K562 (cell line): ENCODE measurements around the gene RSAD1. TPM values are rescaled to one million over a fixed set of nuclear protein-coding genes. Genes with fewer than 3 reads are reported as not detected.

ENCODE experiments used
- BDP1 ChIP-seq: IDR thresholded peaks from 3 replicates; pipeline ENCODE4 v1.6.1; 2011; ENCODE audit not compliant: insufficient read length, insufficient read depth
- CTCF ChIP-seq, 3 experiments: IDR thresholded peaks in 2 of 3; conservative IDR thresholded peaks in 1 of 3; 2 replicates each; pipeline ENCODE4 v1.5.1; 2011 to 2012; ENCODE audit warnings: low read length in 3 of 3, mild to moderate bottlenecking in 3 of 3, control low read depth in 2 of 3, improper control_type of control experiment in 1 of 3, inconsistent platforms in 1 of 3, low read depth in 1 of 3, mixed read lengths in 1 of 3, moderate library complexity in 1 of 3; ENCODE audit not compliant: insufficient read depth in 2 of 3
- CTCFL ChIP-seq: IDR thresholded peaks from 2 replicates; pipeline ENCODE4 v1.6.1; 2011; ENCODE audit warnings: borderline replicate concordance, low read depth, mild to moderate bottlenecking, moderate library complexity, low read length; ENCODE audit not compliant: insufficient read depth, poor library complexity, severe bottlenecking
- GABPA ChIP-seq: fragments of 200-800 bp; sonication (Bioruptor generic); conservative IDR thresholded peaks from 2 replicates; pipeline ENCODE4 v1.6.1; 2016; ENCODE audit warnings: low read depth, missing genetic modification characterization, missing compliant biosample characterization
- GMEB1 ChIP-seq: fragments of 250-450 bp; sonication (Bioruptor Pico); IDR thresholded peaks from 2 replicates; pipeline ENCODE4 v1.4.0; 2020; ENCODE audit warnings: mild to moderate bottlenecking
- HES1 ChIP-seq: fragments of 450-650 bp; IDR thresholded peaks from 2 replicates; pipeline ENCODE4 v1.6.1; 2016; ENCODE audit warnings: low read depth, mild to moderate bottlenecking, moderate library complexity
- MAX ChIP-seq: sonication (generic); formaldehyde crosslinking; IDR thresholded peaks from 2 replicates; pipeline ENCODE4 v1.9.0; 2022; ENCODE audit warnings: mild to moderate bottlenecking, missing genetic modification reagents
- NR0B1 ChIP-seq: fragments of 450-650 bp; IDR thresholded peaks from one replicate; pipeline ENCODE4 v1.6.1; 2018; ENCODE audit warnings: mild to moderate bottlenecking, moderate library complexity; ENCODE audit not compliant: partially characterized antibody
- PBX2 ChIP-seq, 2 experiments: IDR thresholded peaks in 1 of 2; conservative IDR thresholded peaks in 1 of 2; 2 replicates each; pipeline ENCODE4 v1.6.1; 2016; ENCODE audit warnings: low read depth in 2 of 2, mild to moderate bottlenecking in 1 of 2, missing compliant biosample characterization in 1 of 2, missing genetic modification characterization in 1 of 2, moderate library complexity in 1 of 2
- PTRF ChIP-seq: fragments of 450-650 bp; IDR thresholded peaks from 2 replicates; pipeline ENCODE4 v1.6.1; 2016; ENCODE audit warnings: mild to moderate bottlenecking, missing genetic modification characterization, missing compliant biosample characterization
- SUPT5H ChIP-seq: fragments of 450-650 bp; IDR thresholded peaks from 2 replicates; pipeline ENCODE4 v1.6.1; 2016
- THRAP3 ChIP-seq: fragments of 450-650 bp; IDR thresholded peaks from 2 replicates; pipeline ENCODE4 v1.6.1; 2016; ENCODE audit warnings: mild to moderate bottlenecking, inconsistent platforms, borderline replicate concordance
- ZBTB1 ChIP-seq: sonication (generic); formaldehyde crosslinking; IDR thresholded peaks from 2 replicates; pipeline ENCODE4 v1.8.1; 2023; ENCODE audit warnings: missing genetic modification reagents, low read depth, mild to moderate bottlenecking, borderline replicate concordance
- ZEB2 ChIP-seq: fragments of 450-650 bp; IDR thresholded peaks from 2 replicates; pipeline ENCODE4 v1.6.1; 2016
- ZFX ChIP-seq: sonication (generic); formaldehyde crosslinking; IDR thresholded peaks from 2 replicates; pipeline ENCODE4 v1.8.0; 2022; ENCODE audit warnings: mild to moderate bottlenecking, missing genetic modification reagents, moderate library complexity
- ZKSCAN1 ChIP-seq: fragments of 150-350 bp; IDR thresholded peaks from 2 replicates; pipeline ENCODE4 v1.6.1; 2016; ENCODE audit warnings: low read depth, low read length
- ZNF696 ChIP-seq: fragments of 250-450 bp; sonication (Bioruptor Pico); conservative IDR thresholded peaks from 2 replicates; pipeline ENCODE4 v1.4.0; 2020; ENCODE audit warnings: mild to moderate bottlenecking, moderate library complexity
- polyA plus RNA-seq, 8 experiments: library from polyadenylated mRNA; depleted of rRNA in 4 of 8; stranded (reverse) in 5 of 8; unstranded in 3 of 8; fragments of >200 nt; fragmentation: Nextera tagmentation in 2 of 8; fragmentation: Illumina TruSeq in 1 of 8; extraction: Ambion mirVana in 2 of 8; extraction: Trizol in 1 of 8; gene quantifications; 2 replicates each; pipeline versions ENCODE4 v1.2.1 to v1.2.3, GENCODE V29; 2011 to 2014; ENCODE audit warnings: inconsistent platforms in 1 of 8, missing spikeins in 1 of 8
- total RNA-seq, 7 experiments: library from RNA; depleted of rRNA in 6 of 7; stranded (reverse); fragments of >200 nt in 6 of 7; fragmentation: Illumina TruSeq in 2 of 7; extraction: Trizol in 2 of 7; gene quantifications; 2 replicates each; pipeline versions ENCODE4 v1.2.1 to v1.2.3, GENCODE V29; 2011 to 2021; ENCODE audit warnings: low replicate concordance in 1 of 7

Gene RSAD1
- total and polyA plus RNA-seq, 9 of the 15 experiments (the other 6 are each of a cell fraction or from before 2014, with no cell fraction given), result 4.5 to 42.5 (median 26.8) TPM

- no peak for TF ChIP-seq HES1
- no peak for TF ChIP-seq ZEB2
- no peak for TF ChIP-seq PTRF (tag)
- no peak for TF ChIP-seq MAX (CRISPR knock-in tag)
- no peak for TF ChIP-seq NR0B1
- TF ChIP-seq ZNF696 (CRISPR knock-in tag), result no peak
- TF ChIP-seq CTCFL, result peak; percentile 18
- no peak for TF ChIP-seq BDP1
- peak; percentile 82 for TF ChIP-seq ZFX (CRISPR knock-in tag)
- no peak for TF ChIP-seq PBX2 (CRISPR knock-in tag; IDR thresholded peaks at IDR 0.05; ENCODE audit: low read depth)
- no peak for TF ChIP-seq PBX2 (tag; conservative IDR thresholded peaks at IDR 0.05; ENCODE audit: low read depth)
- no peak for TF ChIP-seq ZBTB1
- no peak for TF ChIP-seq THRAP3
- no peak for TF ChIP-seq GABPA (tag)
- no peak for TF ChIP-seq SUPT5H
- TF ChIP-seq CTCF (IDR thresholded peaks at IDR 0.05 in 2 of 3, conservative IDR thresholded peaks at IDR 0.05 in 1 of 3; ENCODE audit: insufficient read depth in 2 of 3, low read depth in 1 of 3, low read length in 3 of 3), result peak; percentile 96 to 97 (median 96)
- peak; percentile 82 for TF ChIP-seq ZKSCAN1
- no peak for TF ChIP-seq GMEB1
Measured at GRCh38 chr17:50482516-50482915, 3.9 kb downstream of the RSAD1 start (continued).
